B cell (primary cell): ENCODE results near the gene PPWD1. TPM values are rescaled to one million over a fixed set of nuclear protein-coding genes. Genes with fewer than 3 reads are reported as not detected.

Experiments used
- ATAC-seq: fragments of 200-7000 bp; cut with Tn5 transposase; one replicate; pipeline ENCODE4 v1.10.0; 2021; ENCODE audit warnings: low read depth, mild to moderate bottlenecking, moderate number of reproducible peaks, moderate library complexity
- CTCF ChIA-PET: fragments of 350-600 bp; sonication (Branson Sonifier 250); formaldehyde crosslinking; loops from one replicate; lab custom pipeline; 2021; ENCODE audit warnings: antibody characterized with exemption, inconsistent platforms; lab: Charles Lee
- POLR2A ChIA-PET: fragments of 350-600 bp; sonication (Branson Sonifier 250); formaldehyde crosslinking; loops from one replicate; lab custom pipeline; 2021; ENCODE audit warnings: antibody characterized with exemption; lab: Charles Lee
- DNase-seq: peaks from one replicate; pipeline ENCODE4 v3.0.0; 2013
- H2AFZ ChIP-seq: 2 replicates; pipeline ENCODE4 v1.6.1; 2012; ENCODE audit warnings: mild to moderate bottlenecking, low read depth, low read length; ENCODE audit not compliant: insufficient read depth, poor library complexity, severe bottlenecking
- H3K27ac ChIP-seq, 2 donors: 1 replicate in 1 of 2; 2 replicates in 1 of 2; pipeline ENCODE4 v1.5.1; 2012 to 2013; ENCODE audit warnings: low read length in 2 of 2, mild to moderate bottlenecking in 2 of 2, moderate library complexity in 1 of 2
- H3K27me3 ChIP-seq, 4 experiments: fragments of 200-600 bp in 1 of 4; sonication (generic) in 1 of 4; replicated peaks in 1 of 4; 1 replicate in 2 of 4; 2 replicates in 2 of 4; pipeline versions ENCODE4 v1.6.1 to v1.7.0; 2013 to 2016; ENCODE audit warnings: low read length in 3 of 4, mild to moderate bottlenecking in 2 of 4, mixed read lengths in 1 of 4, moderate library complexity in 1 of 4; ENCODE audit not compliant: insufficient read depth in 4 of 4, control insufficient read depth in 3 of 4; ENCODE audit errors: control extremely low read depth in 1 of 4
- H3K36me3 ChIP-seq, 2 experiments: replicated peaks in 1 of 2; 1 replicate in 1 of 2; 2 replicates in 1 of 2; pipeline versions ENCODE4 v1.6.1 to v1.7.1; 2013; ENCODE audit warnings: low read length in 1 of 2; ENCODE audit not compliant: insufficient read depth in 2 of 2, control insufficient read depth in 1 of 2; ENCODE audit errors: control extremely low read depth in 1 of 2, extremely low read depth in 1 of 2
- H3K4me1 ChIP-seq, 2 donors: fragments of 200-600 bp in 1 of 2; sonication (generic) in 1 of 2; 1 replicate in 1 of 2; 2 replicates in 1 of 2; pipeline versions ENCODE4 v1.5.1 to v1.6.1; 2013 to 2017; ENCODE audit warnings: low read length in 2 of 2; ENCODE audit not compliant: control insufficient read depth in 2 of 2, insufficient read depth in 2 of 2
- H3K4me2 ChIP-seq: replicated peaks from 2 replicates; pipeline ENCODE3; 2012; ENCODE audit warnings: mild to moderate bottlenecking, low read depth, low read length; ENCODE audit not compliant: poor library complexity, severe bottlenecking
- H3K4me3 ChIP-seq, 5 experiments: fragments of 200-600 bp in 1 of 5; sonication (generic) in 1 of 5; 1 replicate in 3 of 5; 2 replicates in 2 of 5; pipeline versions ENCODE4 v1.5.1 to v1.7.0; 2011 to 2016; ENCODE audit warnings: low read length in 4 of 5, mild to moderate bottlenecking in 4 of 5, low read depth in 2 of 5, control low read depth in 1 of 5, moderate library complexity in 1 of 5; ENCODE audit not compliant: insufficient read depth in 1 of 5; ENCODE audit errors: control extremely low read depth in 1 of 5, extremely low read depth in 1 of 5
- H3K79me2 ChIP-seq: fragments of 200-600 bp; sonication (generic); one replicate; pipeline ENCODE4 v1.6.0; 2016; ENCODE audit warnings: low read length; ENCODE audit not compliant: control insufficient read depth, insufficient read depth
- H3K9ac ChIP-seq: fragments of 200-600 bp; sonication (generic); 2 replicates; pipeline ENCODE4 v1.6.1; 2017; ENCODE audit warnings: mild to moderate bottlenecking, low read length, moderate library complexity
- H3K9me3 ChIP-seq, 3 donors: one replicate each; pipeline versions ENCODE4 v1.6.1 to v1.7.1; 2013; ENCODE audit warnings: low read length in 2 of 3; ENCODE audit not compliant: control insufficient read depth in 2 of 3, insufficient read depth in 1 of 3; ENCODE audit errors: control extremely low read depth in 1 of 3
- H4K20me1 ChIP-seq: 2 replicates; pipeline ENCODE4 v1.6.0; 2012; ENCODE audit warnings: mild to moderate bottlenecking, low read length; ENCODE audit not compliant: insufficient read depth, control insufficient read depth, poor library complexity, severe bottlenecking
- H3K27ac Mint-ChIP-seq: one replicate; pipeline ENCODE4 v1.8.0; 2021; ENCODE audit warnings: mixed read lengths
- H3K27me3 Mint-ChIP-seq: one replicate; pipeline ENCODE4 v1.8.0; 2021; ENCODE audit warnings: mixed read lengths
- H3K4me1 Mint-ChIP-seq: one replicate; pipeline ENCODE4 v1.8.0; 2021; ENCODE audit warnings: mixed read lengths
- H3K4me3 Mint-ChIP-seq: one replicate; pipeline ENCODE4 v1.8.0; 2021; ENCODE audit warnings: mixed read lengths
- H3K9me3 Mint-ChIP-seq: one replicate; pipeline ENCODE4 v1.8.0; 2022; ENCODE audit warnings: mixed read lengths; ENCODE audit not compliant: insufficient read depth
- EZH2 ChIP-seq: IDR thresholded peaks from 2 replicates; pipeline ENCODE4 v1.6.1; 2012; ENCODE audit warnings: borderline replicate concordance, low read depth, mild to moderate bottlenecking, moderate library complexity, low read length; ENCODE audit not compliant: insufficient read depth, poor library complexity, severe bottlenecking
- WGBS: methylation state at CpG from one replicate; pipeline ENCODE4 v1.1.5; 2013; ENCODE audit warnings: missing lambda C conversion rate; ENCODE audit not compliant: insufficient coverage; 5-methylcytosine and 5-hydroxymethylcytosine counted together
- intact Hi-C: fragments of 100-400 bp; cut with micrococcal nuclease; formaldehyde crosslinking; loops from one replicate; pipeline ENCODE4 v1.10.0; 2022
- polyA minus RNA-seq: library from RNA; depleted of rRNA, polyadenylated mRNA; stranded (reverse); fragments of >200 nt; gene quantifications from 2 replicates; pipeline ENCODE4 v1.2.3, GENCODE V29; 2012
- polyA plus RNA-seq: library from polyadenylated mRNA; depleted of rRNA; stranded (reverse); fragments of >200 nt; gene quantifications from 2 replicates; pipeline ENCODE4 v1.2.3, GENCODE V29; 2012
- total RNA-seq, 2 donors: library from RNA; stranded (reverse); fragments of 120-200 nt in 1 of 2; gene quantifications; 1 replicate in 1 of 2; 2 replicates in 1 of 2; pipeline versions ENCODE4 v1.2.3 to v1.2.4, GENCODE V29; 2013 to 2022
- TF ChIP-seq, protein P1 (sequence below): fragments of 200-600 bp; IDR thresholded peaks from one replicate; pipeline ENCODE4 v1.8.0; 2022; ENCODE audit warnings: antibody characterized with exemption, mild to moderate bottlenecking

PPWD1 gene
- total RNA-seq: 89.4 and 91.0 TPM in 2 replicates
- total RNA-seq (2013): 87.2 TPM
- polyA plus RNA-seq: 17.7 and 34.5 TPM in 2 replicates
- 19.6 and 21.4 TPM in 2 replicates for polyA minus RNA-seq

- Mint-ChIP-seq H3K4me1 (peaks cover 38% of the 10 kb centered on the region), H3K27ac (peak within 1 kb of the TSS; percentile 95), H3K4me3 (peak within 1 kb of the TSS; percentile 93), H3K9me3 (no peaks in the 10 kb centered on the region), H3K27me3 (no peaks in the 10 kb centered on the region)
- Histone ChIP-seq H3K36me3 (peaks cover 0 to 3% of the 10 kb centered on the region in 2 experiments), H2AFZ (peak within 1 kb of the TSS; percentile 97), H3K4me1 (peaks cover 19 to 20% of the 10 kb centered on the region in 2 donors), H3K27me3 (no peaks in the 10 kb centered on the region), H3K9ac (peak within 1 kb of the TSS; percentile 85), H4K20me1 (no peaks in the 10 kb centered on the region), H3K79me2 (peaks cover 46% of the 10 kb centered on the region), H3K9me3 (no peaks in the 10 kb centered on the region), H3K4me2 (peak within 1 kb of the TSS; percentile 86), H3K4me3 (peak within 1 kb of the TSS; percentile 74 to 97 (median 91)), H3K27ac (peak within 1 kb of the TSS; percentile 89 to 90)
- intact Hi-C loops: loop anchor here (1.0 to 10.0 kb wide), 8 partner anchors 61 to 795 kb away; partner anchors contain the start of genes CWC27, NLN, SGTB and SREK1IP1
- WGBS: under 1% methylated on average over 45 of the region's 54 CpGs
- ChIA-PET CTCF (interaction anchor here (0.5 to 1.7 kb wide), 6 partner anchors 61 to 1966 kb away, joined by 3 to 7 read pairs (median 3); partner anchors contain the start of gene TRIM23), POLR2A (interaction anchor here (1.1 to 1.8 kb wide), 4 partner anchors 61 to 794 kb away, joined by 3 to 9 read pairs (median 4); partner anchors contain the start of genes CWC27, SREK1IP1 and TRIM23)
- TF ChIP-seq, protein P1, sequence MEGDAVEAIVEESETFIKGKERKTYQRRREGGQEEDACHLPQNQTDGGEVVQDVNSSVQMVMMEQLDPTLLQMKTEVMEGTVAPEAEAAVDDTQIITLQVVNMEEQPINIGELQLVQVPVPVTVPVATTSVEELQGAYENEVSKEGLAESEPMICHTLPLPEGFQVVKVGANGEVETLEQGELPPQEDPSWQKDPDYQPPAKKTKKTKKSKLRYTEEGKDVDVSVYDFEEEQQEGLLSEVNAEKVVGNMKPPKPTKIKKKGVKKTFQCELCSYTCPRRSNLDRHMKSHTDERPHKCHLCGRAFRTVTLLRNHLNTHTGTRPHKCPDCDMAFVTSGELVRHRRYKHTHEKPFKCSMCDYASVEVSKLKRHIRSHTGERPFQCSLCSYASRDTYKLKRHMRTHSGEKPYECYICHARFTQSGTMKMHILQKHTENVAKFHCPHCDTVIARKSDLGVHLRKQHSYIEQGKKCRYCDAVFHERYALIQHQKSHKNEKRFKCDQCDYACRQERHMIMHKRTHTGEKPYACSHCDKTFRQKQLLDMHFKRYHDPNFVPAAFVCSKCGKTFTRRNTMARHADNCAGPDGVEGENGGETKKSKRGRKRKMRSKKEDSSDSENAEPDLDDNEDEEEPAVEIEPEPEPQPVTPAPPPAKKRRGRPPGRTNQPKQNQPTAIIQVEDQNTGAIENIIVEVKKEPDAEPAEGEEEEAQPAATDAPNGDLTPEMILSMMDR: no peak
- no peak for TF ChIP-seq EZH2
- DNase-seq (peak; percentile 95), ATAC-seq (peak; percentile 99)
Observed at GRCh38 chr5:65562731-65563701, at the start of gene PPWD1, which contains the start of gene CENPK. TSS of gene PPWD1 (plus strand) at chr5:65563296. CDS start at chr5:65563311, 15 bp downstream. TSS of gene CENPK (minus strand) at chr5:65563168. CDS start at chr5:65554907, 8,261 bp downstream.
